PFSK-1 (cell line): Measurements from ENCODE around the gene MYO1E.

ENCODE experiments used
- FOXP2 ChIP-seq: optimal IDR thresholded peaks from 2 replicates; pipeline ENCODE3; 2011; ENCODE audit warnings: borderline replicate concordance, control low read depth, inconsistent platforms; ENCODE audit not compliant: insufficient read depth; ENCODE audit errors: extremely low read length, extremely low read depth
- POLR2AphosphoS5 ChIP-seq: IDR thresholded peaks from 2 replicates; pipeline ENCODE4 v1.6.1; 2012; ENCODE audit warnings: low read depth, mild to moderate bottlenecking, control low read depth, low read length, moderate library complexity
- REST ChIP-seq, 2 experiments: IDR thresholded peaks; 2 replicates each; pipeline versions ENCODE4 v1.6.1 to v1.8.0; 2011 to 2012; ENCODE audit warnings: low read depth in 2 of 2, low read length in 2 of 2, control low read depth in 1 of 2, inconsistent platforms in 1 of 2, mild to moderate bottlenecking in 1 of 2, moderate library complexity in 1 of 2; ENCODE audit not compliant: insufficient read depth in 1 of 2
- SIN3A ChIP-seq: IDR thresholded peaks from 2 replicates; pipeline ENCODE4 v1.6.1; 2012; ENCODE audit warnings: mild to moderate bottlenecking, low read length, moderate library complexity, borderline replicate concordance; ENCODE audit not compliant: insufficient read depth
- TAF1 ChIP-seq: IDR thresholded peaks from 2 replicates; pipeline ENCODE4 v1.6.1; 2012; ENCODE audit warnings: low read length, control low read depth, borderline replicate concordance; ENCODE audit not compliant: insufficient read depth

DNA sequence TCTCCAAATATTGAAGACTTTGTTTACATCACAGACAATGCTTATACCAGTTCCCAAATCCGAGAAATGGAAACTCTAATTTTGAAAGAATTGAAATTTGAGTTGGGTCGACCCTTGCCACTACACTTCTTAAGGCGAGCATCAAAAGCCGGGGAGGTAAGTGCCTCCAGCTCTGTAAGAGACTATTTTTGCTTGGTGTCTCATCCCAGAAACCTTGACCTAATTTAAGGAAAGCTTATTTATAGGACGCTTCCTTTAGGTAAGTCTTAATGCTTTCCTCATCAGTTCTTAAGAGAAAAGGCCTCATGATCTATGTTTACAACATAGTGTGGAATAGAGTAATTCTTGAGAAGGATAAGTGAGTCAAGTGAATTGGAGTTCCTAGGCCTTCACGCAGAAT lies 255.9 kb downstream of the MYO1E start:
- TF ChIP-seq TAF1 (no peak), POLR2AphosphoS5 (no peak), FOXP2 (no peak), SIN3A (no peak), REST (IDR thresholded peaks at IDR 0.05; ENCODE audit: insufficient read depth in 1 of 2, low read depth in 2 of 2, low read length in 2 of 2) (no peak)
